Right cardiac atrium (tissue), 5 donors: ENCODE results near the gene SRC. TPM values are rescaled to one million over a fixed set of nuclear protein-coding genes. Genes with fewer than 3 reads are reported as not detected.
"Not testable (repeated sequence)": the region's sequence is repeated elsewhere in the genome, so short reads cannot be mapped to it uniquely, and the experiment has no call there.

Source experiments
- ATAC-seq, 2 donors: fragments of 200-7000 bp; cut with Tn5 transposase; one replicate each; pipeline versions ENCODE4 v1.8.0 to v1.9.1; 2020; ENCODE audit warnings: moderate library complexity in 2 of 2, mild to moderate bottlenecking in 1 of 2
- DNase-seq, 3 donors: peaks; one replicate each; pipeline ENCODE4 v3.0.0-alpha.2; 2020
- H3K27ac ChIP-seq: one replicate; pipeline ENCODE4 v1.5.1; 2013; ENCODE audit warnings: mild to moderate bottlenecking, low read length, control low read depth, moderate library complexity
- H3K27me3 ChIP-seq: one replicate; pipeline ENCODE4 v1.6.1; 2013; ENCODE audit not compliant: control insufficient read depth, insufficient read depth
- H3K4me1 ChIP-seq: one replicate; pipeline ENCODE4 v1.6.1; 2013; ENCODE audit warnings: low read length; ENCODE audit not compliant: control insufficient read depth, insufficient read depth
- H3K4me3 ChIP-seq: one replicate; pipeline ENCODE4 v1.5.1; 2013; ENCODE audit warnings: low read length, control low read depth
- H3K9me3 ChIP-seq: one replicate; pipeline ENCODE4 v1.6.1; 2013; ENCODE audit warnings: low read length; ENCODE audit not compliant: control insufficient read depth
- WGBS: extraction: QIAGEN DNeasy Blood & Tissue Kit; methylation state at CpG from one replicate; pipeline ENCODE4 v1.1.7; 2013; 5-methylcytosine and 5-hydroxymethylcytosine counted together
- intact Hi-C, 4 donors: fragments of 100-400 bp; cut with DNase I; formaldehyde crosslinking; loops; one replicate each; pipeline versions ENCODE4 v1.11.0 to v1.14.0; 2022 to 2023
- polyA plus RNA-seq: library from polyadenylated mRNA; stranded (reverse); fragments of 200-250 nt; gene quantifications from one replicate; pipeline ENCODE4 v1.2.3, GENCODE V29; 2013
- total RNA-seq, 4 donors: library from RNA; stranded (reverse); fragmentation: NEBNext Ultra II Directional; extraction: Animal tissue kit (Norgen Biotek cat#: 25700); gene quantifications; one replicate each; pipeline ENCODE4 v1.2.1, GENCODE V29; 2021
- donor health status: healthy with polysubstance abuse.
- donor health status: DM: no; HTN: yes; CAD: no.
- donor health status: DM: no; HTN: no; CAD: no.
- donor health status: DM: no; HTN: yes; CAD: no; lungs with severe emphysema.
- donor health status: DM: yes; HTN: yes; CAD: no.

Gene SRC
- total and polyA plus RNA-seq, 5 donors: 9.5 to 14.0 (median 13.1) TPM

GRCh38 chr20:37337208-37337991, 8.5 kb upstream of the SRC start:
- H3K4me3 ChIP-seq: no peak overlapping the region
- H3K27ac ChIP-seq: no peak overlapping the region

GRCh38 chr20:37338380-37338779, 7.6 kb upstream of the SRC start:
- WGBS: 95% methylated on average over 8 of the region's 8 CpGs
- H3K27me3 ChIP-seq, H3K4me3 ChIP-seq, intact Hi-C loops, H3K9me3 ChIP-seq, H3K27ac ChIP-seq, ATAC-seq, H3K4me1 ChIP-seq: not testable (repeated sequence)
- DNase-seq: peak in 1 of 3 donors; percentile 13

More at GRCh38 chr20:37337208-37337991, 8.5 kb upstream of the SRC start:
- intact Hi-C loops: no loop called here
- Histone ChIP-seq H3K27me3 (no peaks in the 10 kb centered on the region), H3K4me1 (peaks cover under 1% of the 10 kb centered on the region), H3K9me3 (no peaks in the 10 kb centered on the region)
- WGBS: 77% methylated on average over 8 of the region's 8 CpGs
- no peak for DNase-seq
- ATAC-seq: no peak

GRCh38 chr20:37339208-37339607, 6.7 kb upstream of the SRC start:
- H3K4me3 ChIP-seq: no peak overlapping the region
- H3K9me3 ChIP-seq: no peaks in the 10 kb centered on the region
- ATAC-seq (no peak), DNase-seq (no peak)
- intact Hi-C loops: no loop called here
- no peak overlapping the region for H3K27ac ChIP-seq
- no peaks in the 10 kb centered on the region for H3K27me3 ChIP-seq
- WGBS: 79% methylated on average over 4 of the region's 4 CpGs
- H3K4me1 ChIP-seq: no peaks in the 10 kb centered on the region

GRCh38 chr20:37339764-37340109, 6.2 kb upstream of the SRC start:
- H3K4me3 ChIP-seq, H3K4me1 ChIP-seq, intact Hi-C loops, H3K27ac ChIP-seq, H3K27me3 ChIP-seq, H3K9me3 ChIP-seq, ATAC-seq: not testable (repeated sequence)
- WGBS: 96% methylated on average over 7 of the region's 7 CpGs
- DNase-seq: peak in 1 of 3 donors; percentile 18

GRCh38 chr20:37340998-37341397, 4.9 kb upstream of the SRC start:
- 94% methylated on average over 6 of the region's 6 CpGs for WGBS
- intact Hi-C loops: no loop called here
- no peak for DNase-seq
- Histone ChIP-seq H3K4me3 (no peak overlapping the region), H3K27me3 (no peaks in the 10 kb centered on the region), H3K9me3 (no peaks in the 10 kb centered on the region), H3K27ac (no peak overlapping the region), H3K4me1 (no peaks in the 10 kb centered on the region)
- no peak for ATAC-seq

- Histone ChIP-seq H3K4me1 (no peaks in the 10 kb centered on the region), H3K4me3 (no peak overlapping the region), H3K27ac (no peak overlapping the region), H3K27me3 (no peaks in the 10 kb centered on the region), H3K9me3 (no peaks in the 10 kb centered on the region)
- intact Hi-C loops: no loop called here
- WGBS: 91% methylated on average over 11 of the region's 11 CpGs
- no peak for ATAC-seq
- DNase-seq: peak in 1 of 3 donors; percentile 36
Measured at GRCh38 chr20:37341632-37342031, 4.3 kb upstream of the SRC start.

- H3K4me1 ChIP-seq: no peaks in the 10 kb centered on the region
- intact Hi-C loops: no loop called here
- no peaks in the 10 kb centered on the region for H3K9me3 ChIP-seq
- H3K4me3 ChIP-seq: no peak overlapping the region
- DNase-seq (peak in 1 of 3 donors; percentile 34), ATAC-seq (no peak)
- no peaks in the 10 kb centered on the region for H3K27me3 ChIP-seq
- WGBS: 91% methylated on average over 4 of the region's 4 CpGs
- no peak overlapping the region for H3K27ac ChIP-seq
Measured at GRCh38 chr20:37342231-37343177, 3.4 kb upstream of the SRC start.

GRCh38 chr20:37343212-37343993, 2.5 kb upstream of the SRC start:
- peak in 1 of 3 donors; percentile 41 for DNase-seq
- no peaks in the 10 kb centered on the region for H3K4me1 ChIP-seq
- H3K4me3 ChIP-seq: no peak overlapping the region
- no peaks in the 10 kb centered on the region for H3K9me3 ChIP-seq
- no peaks in the 10 kb centered on the region for H3K27me3 ChIP-seq
- intact Hi-C loops: no loop called here
- no peak overlapping the region for H3K27ac ChIP-seq
- WGBS: 59% methylated on average over 12 of the region's 12 CpGs
- no peak for ATAC-seq

GRCh38 chr20:37343994-37344355, 2.0 kb upstream of the SRC start:
- no peak for ATAC-seq
- no peak overlapping the region for H3K27ac ChIP-seq

GRCh38 chr20:37344506-37345338, 1.2 kb upstream of the SRC start:
- no peak overlapping the region for H3K27ac ChIP-seq
- peaks cover 2% of the 10 kb centered on the region for H3K4me1 ChIP-seq
- H3K9me3 ChIP-seq: no peaks in the 10 kb centered on the region
- ATAC-seq: no peak
- peak in 2 of 3 donors; percentile 13 to 35 for DNase-seq
- no peak overlapping the region for H3K4me3 ChIP-seq
- intact Hi-C loops: no loop called here
- H3K27me3 ChIP-seq: no peaks in the 10 kb centered on the region
- WGBS: 83% methylated on average over 10 of the region's 10 CpGs

More at GRCh38 chr20:37343994-37344355, 2.0 kb upstream of the SRC start:
- Histone ChIP-seq H3K9me3 (no peaks in the 10 kb centered on the region), H3K4me3 (no peak overlapping the region), H3K27me3 (no peaks in the 10 kb centered on the region), H3K4me1 (no peaks in the 10 kb centered on the region)
- DNase-seq: no peak
- intact Hi-C loops: no loop called here
- WGBS: 77% methylated on average over 4 of the region's 4 CpGs
